ENCODE data around the gene TMED1.
"Not testable (repeated sequence)": the region's sequence is repeated elsewhere in the genome, so short reads cannot be mapped to it uniquely, and the experiment has no call there.

Gene TMED1

DNA sequence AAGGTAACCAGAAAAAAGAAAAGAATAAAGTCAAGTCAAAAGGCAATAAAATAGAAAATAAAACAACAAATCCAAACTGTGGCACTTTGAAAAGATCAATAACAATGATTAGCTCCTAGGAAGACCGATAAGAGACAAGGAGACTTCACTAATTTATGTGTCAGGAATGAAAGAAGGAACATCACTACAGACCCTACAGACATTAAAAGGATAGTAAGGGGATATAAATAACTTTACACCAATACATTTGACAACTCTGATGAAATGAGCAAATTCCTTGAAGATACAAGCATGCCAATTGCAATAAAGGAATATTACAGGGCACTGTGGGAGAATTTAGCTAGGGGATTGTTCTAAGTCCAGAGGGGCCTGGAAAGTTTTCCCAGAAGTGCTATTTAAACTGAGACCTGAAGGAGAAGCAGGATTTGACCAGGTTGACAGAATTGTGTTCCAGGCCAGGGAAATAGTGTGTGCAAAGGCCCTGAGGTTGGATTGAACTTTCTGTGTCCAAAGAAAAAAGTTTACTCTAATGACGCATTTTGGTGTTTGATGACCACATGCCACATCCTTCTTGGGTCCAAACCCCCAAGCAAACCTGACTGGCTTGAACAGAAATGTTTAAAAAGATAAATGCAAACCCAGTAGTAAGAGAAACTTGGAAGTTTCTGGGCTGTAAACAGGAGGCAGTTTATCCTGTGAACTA, 10.6 kb upstream of the TMED1 start:
- DNase-seq (ENCODE audit: extremely low spot score), result no peak
- CTCF ChIA-PET, result interaction anchor here (0.6 to 1.7 kb wide), 2 partner anchors 12 to 605 kb away, joined by 4 to 6 read pairs; no protein-coding TSS in a partner anchor
- POLR2A ChIA-PET, result interaction anchor here (1.5 kb wide), 1 partner anchor 10 kb away, joined by 12 read pairs; the partner anchor contains the start of gene TMED1
- TF ChIP-seq FOXA1 (IDR thresholded peaks at IDR 0.05) (no peak), SUZ12 (IDR thresholded peaks at IDR 0.05) (no peak), LEF1 (IDR thresholded peaks at IDR 0.05; ENCODE audit: borderline replicate concordance) (no peak), TARDBP (IDR thresholded peaks at IDR 0.05) (no peak), FOXK2 (IDR thresholded peaks at IDR 0.05) (no peak), ZNF384 (IDR thresholded peaks at IDR 0.05) (no peak)

DNA sequence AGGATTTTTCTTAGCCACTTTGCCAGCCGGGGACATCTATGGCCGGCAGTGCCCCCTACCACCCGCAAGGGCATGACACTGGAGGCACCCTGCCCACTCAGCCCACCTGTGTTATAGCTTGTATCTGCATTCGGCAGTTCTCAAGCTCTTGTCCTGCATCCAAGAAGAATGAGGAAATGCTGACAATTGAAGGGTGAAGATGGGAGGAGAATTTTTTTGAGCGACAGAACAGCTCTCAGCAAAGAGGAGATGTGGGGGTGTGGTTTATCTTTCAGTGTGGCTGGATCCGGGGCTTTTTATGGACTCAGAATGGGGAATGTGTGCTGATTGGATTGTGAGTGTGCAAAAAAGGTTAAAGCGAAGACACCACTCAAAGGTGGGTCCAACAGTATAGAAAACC, 6.8 kb upstream of the TMED1 start:
- POLR2A ChIA-PET, result interaction anchor here (1.4 kb wide), 1 partner anchor 9 kb away, joined by 5 read pairs; no protein-coding TSS in a partner anchor
- TF ChIP-seq CTBP1 (IDR thresholded peaks at IDR 0.05; ENCODE audit: borderline replicate concordance), result no peak
- no peak for DNase-seq (ENCODE audit: extremely low spot score)
- CTCF ChIA-PET, result interaction anchor here (0.5 to 2.3 kb wide), 3 partner anchors 16 to 301 kb away, joined by 3 to 8 read pairs (median 8); no protein-coding TSS in a partner anchor

DNA sequence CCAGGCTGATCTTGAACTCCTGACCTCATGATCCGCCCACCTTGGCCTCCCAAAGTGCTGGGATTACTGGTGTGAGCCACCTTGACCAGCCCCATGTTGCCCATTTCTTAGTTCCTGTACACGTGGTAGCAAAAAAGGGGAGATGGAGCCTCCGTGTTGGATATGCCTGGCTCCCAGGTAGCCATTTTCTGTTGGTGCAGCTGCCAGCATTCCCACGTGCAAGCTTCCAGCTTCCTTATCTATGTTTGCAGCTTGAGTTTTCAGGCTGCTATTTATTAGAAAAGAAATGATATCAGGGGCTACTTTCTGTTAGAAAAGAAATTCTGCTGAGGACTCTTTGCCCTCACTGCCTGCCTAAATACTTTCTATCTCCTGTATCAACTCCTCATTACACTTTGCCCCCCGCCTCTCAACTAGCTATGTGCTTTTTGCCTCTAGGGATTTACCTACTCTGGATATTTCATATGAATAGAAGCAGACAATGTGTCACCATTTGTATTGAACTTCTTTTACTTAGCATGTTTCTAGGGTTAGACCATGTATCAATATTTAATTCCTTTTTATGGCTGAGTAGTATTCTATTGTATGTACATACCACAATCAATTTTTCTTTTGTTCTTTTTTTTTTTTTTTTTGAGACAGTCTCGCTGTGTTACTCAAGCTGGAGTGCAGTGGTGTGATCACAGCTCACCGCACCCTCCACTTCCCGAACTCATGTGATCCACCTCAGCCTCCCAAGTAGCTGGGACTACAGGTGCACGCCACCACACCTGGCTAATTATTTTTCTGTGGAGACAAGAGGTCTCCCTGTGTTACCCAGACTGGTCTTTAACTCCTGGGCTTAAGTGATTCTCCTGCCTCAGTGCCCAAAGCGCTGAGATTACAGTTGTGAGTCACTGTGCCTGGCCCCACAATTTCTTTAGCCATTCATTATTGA, 3.4 kb upstream of the TMED1 start:
- CTCF ChIA-PET, result interaction anchor here (1.4 kb wide), 1 partner anchor 19 kb away, joined by 3 read pairs; no protein-coding TSS in a partner anchor
- no peak for DNase-seq (ENCODE audit: extremely low spot score)
- no peak for TF ChIP-seq HDGF (IDR thresholded peaks at IDR 0.05; ENCODE audit: borderline replicate concordance)
- no peak for TF ChIP-seq NFRKB (IDR thresholded peaks at IDR 0.05)
- TF ChIP-seq, protein P1, sequence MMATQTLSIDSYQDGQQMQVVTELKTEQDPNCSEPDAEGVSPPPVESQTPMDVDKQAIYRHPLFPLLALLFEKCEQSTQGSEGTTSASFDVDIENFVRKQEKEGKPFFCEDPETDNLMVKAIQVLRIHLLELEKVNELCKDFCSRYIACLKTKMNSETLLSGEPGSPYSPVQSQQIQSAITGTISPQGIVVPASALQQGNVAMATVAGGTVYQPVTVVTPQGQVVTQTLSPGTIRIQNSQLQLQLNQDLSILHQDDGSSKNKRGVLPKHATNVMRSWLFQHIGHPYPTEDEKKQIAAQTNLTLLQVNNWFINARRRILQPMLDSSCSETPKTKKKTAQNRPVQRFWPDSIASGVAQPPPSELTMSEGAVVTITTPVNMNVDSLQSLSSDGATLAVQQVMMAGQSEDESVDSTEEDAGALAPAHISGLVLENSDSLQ (IDR thresholded peaks at IDR 0.05), result no peak
- no peak for TF ChIP-seq CTBP1 (IDR thresholded peaks at IDR 0.05; ENCODE audit: borderline replicate concordance)
- TF ChIP-seq ZNF384 (IDR thresholded peaks at IDR 0.05), result no peak
- TF ChIP-seq ELF4 (IDR thresholded peaks at IDR 0.05), result no peak
- no peak for TF ChIP-seq TARDBP (IDR thresholded peaks at IDR 0.05)
- no peak for TF ChIP-seq L3MBTL2 (conservative IDR thresholded peaks at IDR 0.05)
- TF ChIP-seq BHLHE40 (IDR thresholded peaks at IDR 0.05; ENCODE audit: borderline replicate concordance), result no peak
- no peak for TF ChIP-seq SUZ12 (IDR thresholded peaks at IDR 0.05)
- POLR2A ChIA-PET, result interaction anchor here (0.8 to 1.5 kb wide), 2 partner anchors 9 to 15 kb away, joined by 3 to 4 read pairs; no protein-coding TSS in a partner anchor

DNA sequence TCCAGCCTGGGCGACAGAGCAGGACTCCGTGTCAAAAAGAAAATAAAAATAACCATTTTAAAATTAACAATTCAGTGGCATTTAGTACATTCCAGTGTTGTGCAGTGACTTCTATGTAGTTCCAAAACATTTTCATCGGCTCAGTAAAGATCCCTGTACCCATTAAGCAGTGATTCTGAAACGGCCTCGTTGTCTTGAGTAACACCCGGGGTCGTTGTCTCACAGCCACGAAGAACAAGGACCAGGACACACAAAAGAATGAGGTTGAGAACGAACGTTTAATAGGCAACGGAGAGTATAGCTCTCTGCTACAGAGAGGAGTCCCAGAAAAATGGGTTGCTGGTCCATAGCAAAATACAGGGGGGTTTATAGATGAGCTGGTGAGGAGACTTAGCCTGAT, 2.4 kb upstream of the TMED1 start:
- ChIA-PET POLR2A (interaction anchor here (0.8 kb wide), 1 partner anchor 16 kb away, joined by 3 read pairs; no protein-coding TSS in a partner anchor), CTCF (no interaction called here)
- DNase-seq (ENCODE audit: extremely low spot score), result no peak
- no peak for TF ChIP-seq L3MBTL2 (conservative IDR thresholded peaks at IDR 0.05)
- TF ChIP-seq HDGF (IDR thresholded peaks at IDR 0.05; ENCODE audit: borderline replicate concordance), result no peak
- no peak for TF ChIP-seq ZNF384 (IDR thresholded peaks at IDR 0.05)
- TF ChIP-seq LEF1 (IDR thresholded peaks at IDR 0.05; ENCODE audit: borderline replicate concordance), result no peak
- TF ChIP-seq ELF4 (IDR thresholded peaks at IDR 0.05), result no peak
- TF ChIP-seq FOXK2 (IDR thresholded peaks at IDR 0.05), result no peak
- no peak for TF ChIP-seq FOXM1 (IDR thresholded peaks at IDR 0.05; ENCODE audit: borderline replicate concordance)
- TF ChIP-seq BHLHE40 (IDR thresholded peaks at IDR 0.05; ENCODE audit: borderline replicate concordance), result no peak
- TF ChIP-seq, protein P1 (IDR thresholded peaks at IDR 0.05), result no peak
- TF ChIP-seq CTBP1 (IDR thresholded peaks at IDR 0.05; ENCODE audit: borderline replicate concordance), result no peak

GRCh38 chr19:10837649-10838048, 1.6 kb upstream of the TMED1 start:
- DNase-seq (ENCODE audit: extremely low spot score), result not testable (repeated sequence)
- CTCF ChIA-PET, result interaction anchor here (0.7 kb wide), 1 partner anchor 26 kb away, joined by 3 read pairs; no protein-coding TSS in a partner anchor
- POLR2A ChIA-PET, result interaction anchor here (2.5 kb wide), 1 partner anchor 9 kb away, joined by 12 read pairs; no protein-coding TSS in a partner anchor

GRCh38 chr19:10836479-10837330, 693 bp upstream of the TMED1 start:
- POLR2A ChIA-PET, result interaction anchor here (0.8 to 2.5 kb wide), 23 partner anchors 10 to 385 kb away, joined by 3 to 72 read pairs (median 8); partner anchors contain the start of genes C19orf38, CARM1, DNM2 and QTRT1
- CTCF ChIA-PET, result interaction anchor here (0.7 to 2.1 kb wide), 5 partner anchors 24 to 34 kb away, joined by 3 to 9 read pairs (median 5); partner anchors contain the start of gene CARM1
- no peak for TF ChIP-seq SP1 (IDR thresholded peaks at IDR 0.05)
- no peak for TF ChIP-seq ELF4 (IDR thresholded peaks at IDR 0.05)
- peak; percentile 67 for TF ChIP-seq CTBP1 (IDR thresholded peaks at IDR 0.05; ENCODE audit: borderline replicate concordance)
- TF ChIP-seq, protein P1 (IDR thresholded peaks at IDR 0.05), result no peak
- no peak for TF ChIP-seq FOXM1 (IDR thresholded peaks at IDR 0.05; ENCODE audit: borderline replicate concordance)
- TF ChIP-seq L3MBTL2 (conservative IDR thresholded peaks at IDR 0.05), result peak; percentile 100
- no peak for TF ChIP-seq ZNF384 (IDR thresholded peaks at IDR 0.05)
- 0 out of 2 replicates have a peak, but pooled peaks have one; percentile 30 for TF ChIP-seq ARNT (IDR thresholded peaks at IDR 0.05)
- TF ChIP-seq TARDBP (IDR thresholded peaks at IDR 0.05), result peak; percentile 73; the same call in 1 of the 2 replicates
- no peak for TF ChIP-seq BHLHE40 (IDR thresholded peaks at IDR 0.05; ENCODE audit: borderline replicate concordance)
- no peak for TF ChIP-seq SUZ12 (IDR thresholded peaks at IDR 0.05)
- peak; percentile 76 for DNase-seq (ENCODE audit: extremely low spot score)

Data from HEK293T (cell line).